ENCODE data around the gene TCIRG1.
A peak's percentile ranks its signal among the peaks of the same experiment; 100 is the strongest.

TCIRG1 gene

GRCh38 chr11:68071281-68072048 lies 32.6 kb downstream of the TCIRG1 start:
- Histone ChIP-seq H3K4me3 (no peak overlapping the region), H3K27me3 (no peaks in the 10 kb centered on the region), H3K4me2 (peak overlapping the region in 6 of 11 experiments; percentile 17 to 30 (median 20); a peak in 7 of 22 replicates), H3K4me1 (peaks cover 7 to 13% (median 9%) of the 10 kb centered on the region in 10 experiments; a peak in 17 of 20 replicates), H3K9ac (no peak overlapping the region), H3K36me3 (peaks cover 77 to 97% (median 86%) of the 10 kb centered on the region in 11 experiments), H4K20me1 (peaks cover 0 to 32% (median 6%) of the 10 kb centered on the region in 11 experiments; a peak in 10 of 22 replicates), H3K27ac (no peak overlapping the region), H3K9me3 (replicated peaks in 1 of 11) (no peaks in the 10 kb centered on the region)
- TF ChIP-seq Cebpa-rat (IDR thresholded peaks at IDR 0.05), result no peak

- no peak overlapping the region for H3K4me2 ChIP-seq
- H3K27ac ChIP-seq, result no peak overlapping the region
- H4K20me1 ChIP-seq, result peaks cover 0 to 52% (median 21%) of the 10 kb centered on the region in 11 experiments; a peak in 14 of 22 replicates
- no peaks in the 10 kb centered on the region for H3K9me3 ChIP-seq (replicated peaks in 1 of 11)
- peak in 3 of 11 experiments; percentile 10 to 53 (median 28); a peak in 1 of 22 replicates for TF ChIP-seq Cebpa-rat (IDR thresholded peaks at IDR 0.05)
- peaks cover 21 to 42% (median 35%) of the 10 kb centered on the region in 10 experiments for H3K4me1 ChIP-seq
- no peak overlapping the region for H3K9ac ChIP-seq
- H3K36me3 ChIP-seq, result peaks cover 44 to 86% (median 62%) of the 10 kb centered on the region in 11 experiments
- H3K27me3 ChIP-seq, result no peaks in the 10 kb centered on the region
- H3K4me3 ChIP-seq, result no peak overlapping the region
These were observed 35.9 kb downstream of the TCIRG1 start for GRCh38 chr11:68074584-68075352.

GRCh38 chr11:68076371-68077042 lies 37.7 kb downstream of the TCIRG1 start:
- H3K4me1 ChIP-seq, result peaks cover 15 to 40% (median 31%) of the 10 kb centered on the region in 10 experiments
- H3K4me3 ChIP-seq, result no peak overlapping the region
- no peaks in the 10 kb centered on the region for H3K27me3 ChIP-seq
- H3K4me2 ChIP-seq, result no peak overlapping the region
- no peak overlapping the region for H3K9ac ChIP-seq
- H3K27ac ChIP-seq, result no peak overlapping the region
- TF ChIP-seq Cebpa-rat (IDR thresholded peaks at IDR 0.05), result peak in 5 of 11 experiments; percentile 16 to 71 (median 30); a peak in 5 of 22 replicates
- no peaks in the 10 kb centered on the region for H3K9me3 ChIP-seq (replicated peaks in 1 of 11)
- H3K36me3 ChIP-seq, result peaks cover 38 to 86% (median 62%) of the 10 kb centered on the region in 11 experiments
- peaks cover 0 to 52% (median 20%) of the 10 kb centered on the region in 11 experiments; a peak in 14 of 22 replicates for H4K20me1 ChIP-seq

- Histone ChIP-seq H3K4me2 (peak overlapping the region; percentile 33 to 77 (median 73)), H3K27ac (0 out of 22 replicates have a peak overlapping the region, but pooled peaks of 1 of the 11 experiments have one; percentile 14), H4K20me1 (peaks cover 0 to 56% (median 20%) of the 10 kb centered on the region in 11 experiments; a peak in 15 of 22 replicates), H3K27me3 (no peaks in the 10 kb centered on the region), H3K4me3 (no peak overlapping the region), H3K9me3 (replicated peaks in 1 of 11) (no peaks in the 10 kb centered on the region), H3K4me1 (peaks cover 11 to 34% (median 25%) of the 10 kb centered on the region in 10 experiments), H3K9ac (peak overlapping the region in 3 of 11 experiments; percentile 14 to 23 (median 23); a peak in 3 of 22 replicates), H3K36me3 (peaks cover 29 to 84% (median 57%) of the 10 kb centered on the region in 11 experiments)
- TF ChIP-seq Cebpa-rat (IDR thresholded peaks at IDR 0.05), result no peak
These were observed 39.1 kb downstream of the TCIRG1 start for GRCh38 chr11:68077617-68078582.

GRCh38 chr11:68080860-68081259 lies 42.0 kb downstream of the TCIRG1 start:
- Histone ChIP-seq H3K4me1 (peaks cover 11 to 34% (median 25%) of the 10 kb centered on the region in 10 experiments), H3K27ac (no peak overlapping the region), H3K9me3 (replicated peaks in 1 of 11) (no peaks in the 10 kb centered on the region), H3K9ac (no peak overlapping the region), H3K36me3 (peaks cover 15 to 59% (median 39%) of the 10 kb centered on the region in 11 experiments), H4K20me1 (peaks cover 0 to 67% (median 20%) of the 10 kb centered on the region in 11 experiments; a peak in 15 of 22 replicates), H3K4me3 (no peak overlapping the region), H3K27me3 (no peaks in the 10 kb centered on the region), H3K4me2 (no peak overlapping the region)
- no peak for TF ChIP-seq Cebpa-rat (IDR thresholded peaks at IDR 0.05)

- Histone ChIP-seq H3K4me2 (no peak overlapping the region), H3K4me3 (no peak overlapping the region), H3K4me1 (peaks cover 11 to 33% (median 25%) of the 10 kb centered on the region in 10 experiments), H4K20me1 (peaks cover 0 to 59% (median 16%) of the 10 kb centered on the region in 11 experiments; a peak in 15 of 22 replicates), H3K27ac (no peak overlapping the region), H3K9me3 (replicated peaks in 1 of 11) (no peaks in the 10 kb centered on the region), H3K27me3 (no peaks in the 10 kb centered on the region), H3K36me3 (peaks cover 15 to 60% (median 36%) of the 10 kb centered on the region in 11 experiments), H3K9ac (no peak overlapping the region)
- TF ChIP-seq Cebpa-rat (IDR thresholded peaks at IDR 0.05), result no peak
These were observed 42.9 kb downstream of the TCIRG1 start for GRCh38 chr11:68081691-68082090.

GRCh38 chr11:68082481-68082880 lies 43.7 kb downstream of the TCIRG1 start:
- H3K36me3 ChIP-seq, result peaks cover 15 to 57% (median 35%) of the 10 kb centered on the region in 11 experiments
- peaks cover 10 to 25% (median 20%) of the 10 kb centered on the region in 10 experiments for H3K4me1 ChIP-seq
- no peaks in the 10 kb centered on the region for H3K9me3 ChIP-seq (replicated peaks in 1 of 11)
- TF ChIP-seq Cebpa-rat (IDR thresholded peaks at IDR 0.05), result no peak
- H3K4me2 ChIP-seq, result no peak overlapping the region
- no peaks in the 10 kb centered on the region for H3K27me3 ChIP-seq
- no peak overlapping the region for H3K27ac ChIP-seq
- no peak overlapping the region for H3K4me3 ChIP-seq
- H4K20me1 ChIP-seq, result peaks cover 0 to 51% (median 10%) of the 10 kb centered on the region in 11 experiments; a peak in 14 of 22 replicates
- H3K9ac ChIP-seq, result no peak overlapping the region
